HG03354 (cell line): ENCODE measurements around the gene STAG3.
"Not testable (repeated sequence)": the region's sequence is repeated elsewhere in the genome, so short reads cannot be mapped to it uniquely, and the experiment has no call there.

Experiments
- ATAC-seq: cut with Tn5 transposase; IDR thresholded peaks from one replicate; pipeline ENCODE4 v1.9.1; 2021; ENCODE audit warnings: mild to moderate bottlenecking; ENCODE audit not compliant: unreplicated experiment, poor library complexity, severe bottlenecking

Gene STAG3

DNA sequence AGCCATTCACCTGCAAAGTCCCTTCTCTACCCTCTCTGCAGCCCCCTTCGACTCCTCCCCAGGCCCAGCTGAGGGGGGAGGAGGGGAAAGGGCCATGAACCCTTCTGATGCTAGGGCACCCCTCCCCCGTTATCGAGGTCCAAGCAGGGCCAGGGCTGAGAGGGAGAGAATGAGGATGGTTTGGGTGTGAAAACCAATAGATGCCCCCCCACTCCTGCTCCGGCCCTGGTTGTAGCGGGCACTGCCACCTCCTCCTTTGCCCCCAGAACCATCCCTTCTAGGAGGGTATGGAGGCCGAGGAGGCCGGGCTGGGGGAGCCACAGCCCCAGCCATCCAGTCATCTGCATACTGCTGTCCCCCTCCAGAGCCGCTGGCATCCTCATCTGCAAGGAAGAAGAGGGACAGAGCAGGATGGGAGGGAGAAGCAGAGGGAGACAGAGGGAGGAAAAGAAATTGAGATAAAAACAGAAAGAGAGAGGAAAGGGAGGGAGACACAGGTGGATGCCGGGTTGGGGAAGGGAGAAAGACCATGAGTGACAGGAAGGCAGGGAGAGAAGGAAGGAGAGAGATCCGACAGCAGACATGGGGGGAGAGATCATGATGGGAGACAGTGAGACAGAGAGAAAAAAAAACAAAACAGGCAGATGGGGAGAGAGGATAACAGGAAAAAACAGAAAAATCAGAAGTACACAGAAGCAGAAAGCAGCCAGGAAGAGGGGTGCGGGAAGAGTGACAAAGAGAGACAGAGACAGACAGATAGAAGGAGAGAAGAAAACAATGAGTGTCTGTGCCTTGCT lies 7.4 kb upstream of the STAG3 start:
- no peak for ATAC-seq

DNA sequence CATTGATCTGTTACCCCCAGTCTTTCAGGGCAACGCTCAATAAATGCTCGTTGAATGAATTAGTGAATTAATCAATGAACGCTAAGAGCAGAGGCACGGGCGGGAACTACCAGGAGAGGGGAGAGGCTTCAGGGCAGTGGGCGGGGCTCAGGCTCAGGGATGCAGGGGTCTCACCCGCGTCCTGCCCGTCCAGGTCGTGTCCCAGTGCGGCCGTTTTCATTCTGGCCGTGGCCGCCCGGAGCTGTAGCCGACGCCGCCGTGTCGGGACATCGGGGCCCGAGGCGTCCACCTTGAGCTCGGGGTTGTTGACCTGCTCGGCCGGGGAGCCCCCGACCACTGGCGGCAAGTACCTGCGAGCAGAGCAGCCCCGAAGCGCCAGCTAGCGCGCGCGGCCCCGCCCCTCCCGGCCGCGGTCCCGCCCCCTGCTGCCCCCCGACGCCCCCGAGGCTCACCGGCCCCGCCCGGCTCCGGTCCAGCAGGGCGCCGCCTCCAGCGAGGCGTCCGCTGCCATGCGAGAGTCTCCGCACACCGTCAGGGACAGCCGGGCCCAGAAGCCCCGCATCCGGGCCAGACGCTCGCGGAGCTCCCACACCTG lies 6.5 kb upstream of the STAG3 start:
- ATAC-seq = no peak

DNA sequence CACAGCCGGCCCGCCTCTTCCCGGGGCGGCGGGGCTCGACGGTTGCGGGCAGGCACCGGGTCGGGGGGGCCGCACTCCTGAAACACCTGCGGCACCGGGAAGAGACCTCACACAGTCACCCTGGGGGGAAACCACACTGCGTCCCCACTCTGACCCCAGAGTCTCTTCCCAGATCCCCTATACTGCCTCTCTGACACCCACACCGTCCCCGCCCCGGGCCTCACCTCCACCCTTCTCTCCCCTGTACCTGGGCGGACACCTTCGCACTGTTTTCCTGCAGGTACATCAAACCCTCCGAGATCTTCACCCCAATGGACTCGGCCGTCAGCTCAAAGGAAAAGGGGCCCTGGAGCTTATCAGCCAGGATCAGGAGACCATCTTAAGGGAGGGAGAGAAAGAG lies 5.9 kb upstream of the STAG3 start:
- no peak for ATAC-seq

DNA sequence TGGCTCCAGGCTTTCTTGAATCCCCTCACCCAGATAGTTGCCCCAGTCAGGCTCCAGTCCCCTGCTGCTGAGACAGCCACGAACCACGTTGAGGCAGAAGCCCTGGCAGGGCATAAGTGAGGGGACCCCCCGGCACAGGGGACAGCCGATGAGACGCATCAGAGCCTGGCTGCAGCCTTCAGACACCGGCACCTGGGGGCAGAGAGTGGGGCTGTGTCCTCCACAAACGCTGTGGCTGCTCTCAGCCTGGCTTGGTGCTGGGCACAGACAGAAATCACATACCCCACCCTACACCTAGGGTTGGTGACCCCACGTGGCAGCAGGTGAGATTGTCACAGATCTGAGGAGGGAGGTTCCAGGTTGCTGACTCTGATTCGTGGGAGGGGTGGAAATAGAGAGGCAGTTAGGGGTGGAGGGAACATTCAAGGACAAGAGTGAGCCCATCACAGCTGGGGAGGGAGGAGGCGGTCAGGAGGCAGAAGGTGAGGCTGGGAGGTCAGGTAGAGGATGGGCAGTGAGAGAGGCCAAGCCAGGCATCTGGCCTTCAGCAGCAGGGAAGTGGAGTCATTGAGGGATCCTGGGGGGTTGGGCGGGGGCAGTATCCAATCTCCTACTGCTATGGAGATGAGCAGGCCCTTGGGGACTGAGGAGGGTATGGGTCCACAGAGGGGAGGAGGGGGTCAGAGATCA lies 3.8 kb upstream of the STAG3 start:
- no peak for ATAC-seq

DNA sequence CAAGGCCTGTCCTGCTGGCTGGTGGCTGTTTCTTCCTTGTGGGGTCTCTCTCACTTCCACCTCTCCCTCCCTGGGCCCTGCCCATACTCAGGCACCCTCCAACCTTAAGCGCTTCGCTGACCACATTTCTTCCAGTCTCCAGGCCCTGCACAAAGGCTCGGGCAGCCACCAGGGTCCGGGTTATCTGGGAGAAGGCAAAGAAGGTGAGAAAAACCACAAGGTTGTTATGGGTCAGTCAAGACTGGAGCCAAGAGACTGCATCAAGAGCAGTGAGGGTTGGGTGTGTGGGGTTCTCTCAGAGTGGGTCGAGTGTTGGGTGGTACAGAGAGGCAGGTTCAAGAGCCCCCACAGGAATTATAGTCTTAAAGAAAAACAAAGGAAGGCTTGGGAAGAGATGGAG lies 3.1 kb upstream of the STAG3 start:
- no peak for ATAC-seq

DNA sequence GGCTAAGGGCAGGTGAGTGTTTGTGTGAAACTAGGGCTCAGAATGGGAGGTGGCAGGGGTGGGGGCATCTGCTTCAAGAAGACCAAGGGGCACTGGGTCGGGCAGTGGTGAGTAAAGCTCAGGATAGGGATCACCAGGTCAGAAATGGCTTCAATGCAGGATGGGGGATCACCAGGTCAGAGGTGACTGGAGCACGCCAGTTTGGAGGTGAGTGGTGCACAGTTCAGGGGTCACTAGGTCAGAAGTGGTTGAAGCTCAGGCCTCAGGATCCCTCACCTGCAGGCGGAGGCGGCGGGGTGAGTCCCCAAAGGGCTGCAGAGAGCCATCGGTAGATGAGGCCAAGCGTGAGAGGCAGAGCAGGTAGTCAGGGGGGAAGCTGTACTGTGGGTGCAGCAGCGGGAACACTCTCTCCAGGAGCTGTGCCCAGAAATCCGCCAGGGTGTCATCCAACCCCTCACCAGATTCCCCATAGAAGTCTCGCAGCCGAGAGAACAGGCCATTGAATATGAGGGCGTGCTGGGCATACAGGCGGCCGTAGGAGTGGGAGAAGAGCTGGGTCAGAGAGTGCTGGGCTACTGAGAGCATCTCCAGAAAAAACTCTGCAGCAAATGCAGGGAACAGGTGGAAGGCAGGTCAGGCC lies 2.3 kb upstream of the STAG3 start:
- no peak for ATAC-seq

DNA sequence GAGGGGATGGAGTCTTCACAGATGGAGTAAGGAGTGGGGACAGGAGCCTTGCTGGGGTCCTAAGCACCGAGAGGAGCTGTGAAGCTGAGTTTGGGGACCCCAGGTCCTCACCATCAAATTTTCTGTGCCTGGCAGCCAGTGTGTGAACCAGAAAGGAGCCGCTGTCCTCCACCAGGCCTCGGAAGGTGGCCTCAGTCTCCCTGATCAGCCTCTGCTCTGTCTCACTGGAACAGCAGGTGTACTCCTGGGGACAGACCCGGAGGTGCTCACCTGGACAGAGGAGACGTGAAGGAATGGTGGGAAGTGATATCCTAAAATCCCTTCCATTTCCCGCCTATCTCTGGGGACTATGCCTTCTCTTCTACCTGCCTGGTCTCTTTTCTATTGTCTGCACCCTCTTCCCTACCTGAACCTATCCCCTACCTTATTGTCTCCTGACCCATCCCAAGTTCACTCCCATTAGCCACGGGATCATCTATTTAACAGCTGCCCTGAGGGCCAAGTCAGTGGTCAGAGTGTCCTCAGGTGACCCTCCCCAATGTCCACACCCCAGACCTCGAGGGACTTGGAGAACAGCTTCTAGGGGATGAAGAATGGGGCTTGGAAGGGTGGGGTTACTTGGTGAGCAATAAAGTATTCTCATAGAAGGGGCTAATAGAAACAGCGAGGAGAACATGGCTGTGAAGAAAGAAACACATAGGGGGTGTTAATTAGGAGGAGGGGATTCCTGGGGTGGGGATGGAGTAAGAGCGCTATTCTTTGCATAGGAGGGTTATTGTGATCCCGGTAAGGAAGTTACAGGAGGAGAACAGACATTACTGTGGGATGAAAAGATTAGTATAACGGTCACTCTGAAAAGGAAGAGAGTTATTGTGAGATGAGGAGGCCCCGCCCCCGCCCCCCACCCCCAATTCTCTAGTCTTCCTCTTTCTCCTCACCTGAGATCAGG lies 1.3 kb upstream of the STAG3 start:
- ATAC-seq = no peak

DNA sequence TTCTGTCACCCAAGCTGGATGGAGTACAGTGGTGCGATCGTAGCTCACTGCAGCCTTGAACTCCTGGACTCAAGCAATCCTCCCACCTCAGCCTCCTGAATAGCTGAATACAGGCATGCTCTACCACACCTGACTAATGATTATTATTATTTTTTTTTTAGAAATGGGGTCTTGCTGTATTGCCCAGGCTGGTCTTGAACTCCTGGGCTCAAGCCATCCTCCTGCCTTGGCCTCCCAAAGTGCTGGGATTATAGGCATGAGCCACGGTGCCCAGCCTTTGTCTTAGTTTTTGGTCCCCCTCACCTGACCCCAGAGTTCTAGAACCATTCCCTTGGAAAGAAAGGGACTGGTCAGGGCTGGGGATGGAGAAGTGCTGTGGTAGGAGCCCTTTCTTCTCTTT lies 2.4 kb downstream of the STAG3 start:
- not testable (repeated sequence) for ATAC-seq

DNA sequence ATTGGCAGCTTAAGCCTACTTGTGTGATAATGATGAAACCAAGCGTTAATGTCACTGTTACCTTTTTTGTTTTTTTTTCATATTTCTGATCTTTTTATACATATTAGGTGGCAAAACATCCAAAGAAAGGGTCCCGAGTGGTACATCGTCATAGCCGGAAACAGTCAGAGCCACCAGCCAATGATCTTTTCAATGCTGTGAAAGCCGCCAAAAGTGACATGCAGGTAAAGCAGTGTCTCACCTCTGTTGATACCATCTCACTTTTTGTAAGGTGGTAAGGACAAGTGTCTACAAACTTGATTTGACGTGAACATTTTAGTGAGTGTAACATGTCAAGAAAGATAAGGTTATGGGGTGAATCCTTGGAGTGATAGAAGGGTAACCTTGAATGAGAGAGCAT lies 4.9 kb downstream of the STAG3 start:
- not testable (repeated sequence) for ATAC-seq

DNA sequence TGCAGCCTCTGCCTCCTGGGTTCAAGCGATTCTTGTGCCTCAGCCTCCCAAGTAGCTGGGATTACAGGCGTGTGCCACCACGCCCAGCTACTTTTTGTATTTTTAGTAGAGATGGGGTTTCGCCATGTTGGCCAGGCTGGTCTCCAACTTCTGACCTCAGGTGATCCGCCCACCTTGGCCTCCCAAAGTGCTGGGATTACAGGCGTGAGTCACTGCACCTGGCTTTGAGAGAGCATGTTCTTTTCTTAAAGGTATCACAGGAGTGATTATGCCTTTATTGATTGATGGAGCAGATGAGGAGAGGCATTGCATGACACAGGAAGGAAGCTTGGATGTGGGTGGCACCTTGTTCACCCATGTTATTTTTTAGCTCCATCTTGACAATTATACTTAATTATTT lies 5.4 kb downstream of the STAG3 start:
- not testable (repeated sequence) for ATAC-seq

DNA sequence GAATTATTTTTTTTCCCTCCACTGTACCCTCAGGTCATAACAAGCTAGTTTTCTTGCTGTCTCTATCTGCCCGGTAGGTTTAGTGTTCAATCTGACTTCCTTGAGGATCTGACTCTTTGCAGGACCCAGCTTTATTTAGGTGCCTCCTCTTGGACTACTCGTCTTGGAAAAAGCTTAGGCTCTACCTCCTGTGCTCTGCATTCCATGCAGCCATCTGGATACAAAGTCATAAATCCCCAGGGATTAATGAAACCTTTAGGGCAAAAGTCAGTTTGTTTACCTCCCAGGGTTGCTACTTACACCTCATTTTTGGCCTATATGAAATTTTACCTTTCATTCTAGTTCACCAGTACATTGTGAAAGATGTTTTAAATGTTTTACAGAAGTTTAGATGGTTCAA lies 8.0 kb downstream of the STAG3 start:
- no peak for ATAC-seq

DNA sequence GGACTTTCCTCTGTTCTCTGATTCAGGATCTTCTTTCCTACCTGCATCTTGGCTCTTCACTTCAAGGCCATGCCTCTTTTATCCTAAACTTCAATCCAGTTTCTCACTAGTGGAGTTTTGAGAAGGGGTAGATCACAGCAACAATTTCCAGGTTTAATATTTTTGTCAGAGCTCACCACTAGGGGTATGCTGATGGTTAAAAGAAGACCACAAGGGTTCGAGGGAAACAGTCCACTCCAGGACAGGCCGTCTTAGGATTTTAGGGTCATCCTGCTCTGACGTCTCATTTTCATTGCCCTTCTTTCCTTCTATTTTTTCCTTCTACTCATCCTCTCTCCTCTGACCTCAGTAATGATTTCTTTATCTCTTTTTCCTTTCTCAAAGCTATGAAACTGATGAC lies 11.3 kb downstream of the STAG3 start:
- no peak for ATAC-seq

DNA sequence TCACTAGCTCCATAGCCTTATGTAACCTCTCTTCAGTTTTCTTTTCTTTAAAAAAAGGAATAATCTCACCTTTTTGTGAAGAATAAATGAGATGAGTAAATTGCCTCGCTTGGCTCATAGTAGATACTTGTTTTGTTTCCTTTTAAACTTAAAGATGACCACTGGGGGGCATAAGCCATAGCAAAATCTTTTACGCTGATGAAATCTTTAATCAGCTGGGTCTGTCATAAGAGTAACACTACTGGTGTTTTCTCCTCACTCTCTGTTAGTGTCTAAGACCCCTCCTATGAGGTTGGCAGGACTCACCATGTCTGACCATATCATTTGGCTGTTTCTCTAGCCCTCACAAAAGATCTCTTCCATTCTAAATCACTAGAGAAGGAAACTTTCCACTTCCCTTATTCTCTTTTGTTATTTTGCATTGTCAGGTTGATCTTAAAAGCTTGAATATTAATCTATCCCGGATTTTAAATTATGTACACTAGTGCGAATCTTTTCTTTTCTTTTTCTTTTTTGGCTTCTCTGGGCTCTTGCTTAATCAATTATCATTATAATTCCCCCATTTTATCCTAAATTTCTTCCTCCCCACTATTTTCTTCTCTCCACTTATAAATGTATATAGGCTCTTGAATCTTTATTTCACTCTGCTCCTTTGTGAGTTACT lies 12.5 kb downstream of the STAG3 start:
- peak; percentile 47 for ATAC-seq

DNA sequence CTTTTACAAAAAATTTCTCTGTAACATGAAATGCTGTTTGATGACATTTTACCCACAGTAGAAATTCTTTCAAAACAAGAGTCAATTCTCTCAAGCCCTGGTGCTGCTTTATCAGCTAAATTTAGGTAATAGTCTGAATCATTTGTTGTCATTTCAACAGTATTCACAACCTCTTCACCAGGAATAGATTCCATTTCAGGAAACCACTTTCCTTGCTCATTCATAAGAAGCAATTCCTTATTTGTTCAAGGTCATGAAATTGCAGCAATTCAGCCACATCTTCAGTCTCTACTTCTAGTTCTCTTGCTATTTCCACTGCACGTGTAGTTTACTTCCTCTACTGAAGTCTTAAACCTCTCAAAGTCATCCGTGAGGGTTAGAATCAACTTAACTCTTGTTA lies 14.1 kb downstream of the STAG3 start:
- no peak for ATAC-seq

DNA sequence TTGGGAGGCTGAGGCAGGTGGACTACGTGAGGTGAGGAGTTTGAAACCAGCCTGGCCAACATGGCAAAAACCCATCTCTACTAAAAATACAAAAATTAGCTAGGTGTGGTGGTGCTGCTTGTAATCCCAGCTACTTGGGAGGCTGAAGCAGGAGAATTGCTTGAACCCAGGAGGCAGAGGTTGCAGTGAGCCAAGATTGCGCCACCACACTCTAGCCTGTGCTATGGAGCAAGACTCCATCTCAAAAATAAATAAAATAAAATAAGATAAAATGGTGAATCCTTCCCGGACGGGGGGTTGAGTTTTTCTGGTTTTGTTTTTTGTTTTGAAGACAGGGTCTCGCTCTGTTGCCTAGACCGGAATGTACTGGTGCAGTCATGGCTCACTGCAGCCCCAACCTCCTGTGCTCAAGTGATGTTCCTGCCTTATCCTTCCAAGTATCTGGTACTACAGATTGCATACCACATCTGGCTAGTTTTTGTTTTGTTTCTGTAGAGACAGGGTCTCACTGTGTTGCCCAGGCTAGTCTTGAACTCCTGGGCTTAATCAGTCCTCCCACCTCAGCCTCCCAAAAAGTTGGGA lies 14.7 kb downstream of the STAG3 start:
- ATAC-seq = not testable (repeated sequence)

DNA sequence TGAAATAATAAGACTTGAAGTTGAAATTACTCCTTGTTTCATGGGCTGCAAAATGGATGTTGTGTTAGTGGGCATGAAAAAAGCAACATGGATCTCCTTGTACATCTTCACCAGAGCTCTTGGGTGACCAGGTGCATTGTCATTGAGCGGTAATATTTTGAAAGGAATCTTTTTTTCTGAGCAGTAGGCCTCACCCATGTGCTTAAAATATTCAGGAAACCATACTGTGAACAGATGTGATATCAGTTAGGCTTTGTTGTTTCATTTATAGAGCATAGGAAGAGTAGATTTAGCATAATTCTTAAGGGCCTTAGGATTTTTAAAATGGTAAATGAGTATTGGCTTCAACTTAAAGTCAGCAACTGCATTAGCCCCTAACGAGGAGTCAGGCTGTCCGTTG lies 15.3 kb downstream of the STAG3 start:
- no peak for ATAC-seq

DNA sequence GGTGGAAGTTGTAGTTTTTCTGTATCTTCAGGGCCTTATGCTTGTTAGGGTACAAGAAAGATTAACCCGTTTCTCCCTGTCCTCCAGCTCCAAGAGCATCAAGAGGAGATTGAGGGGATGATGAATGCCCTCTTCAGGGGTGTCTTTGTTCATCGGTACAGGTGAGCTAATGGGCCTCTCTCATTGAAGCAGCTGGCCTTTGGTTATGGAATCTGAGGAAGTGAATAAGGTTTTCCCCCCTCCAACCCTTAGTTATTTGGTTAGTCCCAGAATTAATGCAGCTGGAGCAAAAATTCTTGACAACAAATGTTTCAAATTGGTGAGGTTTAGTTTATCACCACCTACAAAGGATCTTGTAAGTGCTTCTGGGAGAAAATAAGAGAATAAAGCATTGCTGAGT lies 17.5 kb downstream of the STAG3 start:
- no peak for ATAC-seq

DNA sequence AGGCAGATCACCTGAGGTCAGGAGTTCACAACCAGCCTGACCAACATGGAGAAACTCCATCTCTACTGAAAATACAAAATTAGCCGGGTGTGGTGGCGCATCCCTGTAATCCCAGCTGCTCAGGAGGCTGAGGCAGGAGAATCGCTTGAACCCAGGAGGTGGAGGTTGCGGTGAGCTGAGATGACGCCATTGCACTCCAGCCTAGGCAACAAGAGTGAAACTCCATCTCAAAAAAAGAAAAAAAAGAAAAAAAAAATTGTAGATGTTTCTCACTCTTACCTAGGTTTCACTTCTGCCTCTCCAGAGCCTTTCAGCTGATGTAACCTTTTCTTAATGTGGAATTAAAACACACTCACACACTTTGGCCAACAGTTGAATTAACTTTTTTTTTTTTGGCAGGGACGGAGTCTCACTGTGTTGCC lies 18.2 kb downstream of the STAG3 start:
- not testable (repeated sequence) for ATAC-seq

DNA sequence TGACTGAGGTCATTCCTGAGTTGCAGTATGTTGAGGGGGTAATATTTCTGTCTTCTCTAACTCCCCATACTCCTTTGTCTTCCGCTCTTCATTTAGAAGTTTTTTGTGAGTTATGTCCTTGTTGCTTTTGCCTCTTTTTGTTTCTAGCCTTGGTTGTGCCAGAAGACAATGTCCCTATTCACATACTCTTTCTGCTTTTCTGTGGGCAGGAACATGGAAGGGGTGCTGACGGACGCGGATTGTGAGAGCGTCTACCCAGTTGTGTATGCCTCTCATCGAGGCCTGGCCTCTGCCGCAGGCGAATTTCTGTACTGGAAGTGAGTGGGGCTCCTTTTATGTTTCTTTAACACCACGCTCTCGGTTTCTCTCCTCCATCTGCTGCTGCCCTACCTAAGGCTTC lies 20.5 kb downstream of the STAG3 start:
- no peak for ATAC-seq
